ENCODE data around the gene TMBIM4.

DNA sequence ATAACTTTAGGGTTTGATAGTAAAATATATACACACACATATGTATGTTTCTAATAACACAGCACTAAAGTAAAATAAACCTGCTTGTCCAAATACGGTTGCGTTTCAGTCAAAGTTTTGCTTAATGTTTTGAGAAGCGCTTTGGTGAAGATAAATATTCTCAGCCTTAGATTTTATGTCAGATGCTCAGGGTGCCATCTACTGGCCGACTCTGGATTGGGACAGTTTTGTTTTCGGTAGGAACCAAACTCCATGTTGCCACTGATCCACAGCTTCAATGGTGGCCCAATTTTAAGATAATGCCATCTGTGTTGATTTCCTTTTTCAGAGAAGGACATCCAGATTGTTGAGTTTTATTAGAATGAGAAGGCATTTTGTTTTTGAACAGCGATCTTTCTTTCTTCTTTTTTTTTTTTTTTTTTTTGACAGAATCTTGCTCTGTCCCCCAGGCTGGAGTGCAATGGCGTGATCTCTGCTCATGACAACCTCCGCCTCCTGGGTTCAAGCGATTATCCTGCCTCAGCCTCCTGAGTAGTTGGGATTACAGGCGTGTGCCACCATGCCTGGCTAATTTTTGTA, 82.3 kb downstream of the TMBIM4 start:
- TF ChIP-seq RAD21 (conservative IDR thresholded peaks at IDR 0.05 in 1 of 2, IDR thresholded peaks at IDR 0.05 in 1 of 2): peak; percentile 88 to 92
- TF ChIP-seq RFX5 (IDR thresholded peaks at IDR 0.05): no peak
- no peak for TF ChIP-seq POLR2A (IDR thresholded peaks at IDR 0.05; ENCODE audit: low read length)
- no peak for TF ChIP-seq HDAC2 (IDR thresholded peaks at IDR 0.05)
- TF ChIP-seq, protein P1, sequence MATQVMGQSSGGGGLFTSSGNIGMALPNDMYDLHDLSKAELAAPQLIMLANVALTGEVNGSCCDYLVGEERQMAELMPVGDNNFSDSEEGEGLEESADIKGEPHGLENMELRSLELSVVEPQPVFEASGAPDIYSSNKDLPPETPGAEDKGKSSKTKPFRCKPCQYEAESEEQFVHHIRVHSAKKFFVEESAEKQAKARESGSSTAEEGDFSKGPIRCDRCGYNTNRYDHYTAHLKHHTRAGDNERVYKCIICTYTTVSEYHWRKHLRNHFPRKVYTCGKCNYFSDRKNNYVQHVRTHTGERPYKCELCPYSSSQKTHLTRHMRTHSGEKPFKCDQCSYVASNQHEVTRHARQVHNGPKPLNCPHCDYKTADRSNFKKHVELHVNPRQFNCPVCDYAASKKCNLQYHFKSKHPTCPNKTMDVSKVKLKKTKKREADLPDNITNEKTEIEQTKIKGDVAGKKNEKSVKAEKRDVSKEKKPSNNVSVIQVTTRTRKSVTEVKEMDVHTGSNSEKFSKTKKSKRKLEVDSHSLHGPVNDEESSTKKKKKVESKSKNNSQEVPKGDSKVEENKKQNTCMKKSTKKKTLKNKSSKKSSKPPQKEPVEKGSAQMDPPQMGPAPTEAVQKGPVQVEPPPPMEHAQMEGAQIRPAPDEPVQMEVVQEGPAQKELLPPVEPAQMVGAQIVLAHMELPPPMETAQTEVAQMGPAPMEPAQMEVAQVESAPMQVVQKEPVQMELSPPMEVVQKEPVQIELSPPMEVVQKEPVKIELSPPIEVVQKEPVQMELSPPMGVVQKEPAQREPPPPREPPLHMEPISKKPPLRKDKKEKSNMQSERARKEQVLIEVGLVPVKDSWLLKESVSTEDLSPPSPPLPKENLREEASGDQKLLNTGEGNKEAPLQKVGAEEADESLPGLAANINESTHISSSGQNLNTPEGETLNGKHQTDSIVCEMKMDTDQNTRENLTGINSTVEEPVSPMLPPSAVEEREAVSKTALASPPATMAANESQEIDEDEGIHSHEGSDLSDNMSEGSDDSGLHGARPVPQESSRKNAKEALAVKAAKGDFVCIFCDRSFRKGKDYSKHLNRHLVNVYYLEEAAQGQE (IDR thresholded peaks at IDR 0.05): no peak
- TF ChIP-seq TP53 (CRISPR knock-in tag; IDR thresholded peaks at IDR 0.05): no peak
- TF ChIP-seq, protein P2, sequence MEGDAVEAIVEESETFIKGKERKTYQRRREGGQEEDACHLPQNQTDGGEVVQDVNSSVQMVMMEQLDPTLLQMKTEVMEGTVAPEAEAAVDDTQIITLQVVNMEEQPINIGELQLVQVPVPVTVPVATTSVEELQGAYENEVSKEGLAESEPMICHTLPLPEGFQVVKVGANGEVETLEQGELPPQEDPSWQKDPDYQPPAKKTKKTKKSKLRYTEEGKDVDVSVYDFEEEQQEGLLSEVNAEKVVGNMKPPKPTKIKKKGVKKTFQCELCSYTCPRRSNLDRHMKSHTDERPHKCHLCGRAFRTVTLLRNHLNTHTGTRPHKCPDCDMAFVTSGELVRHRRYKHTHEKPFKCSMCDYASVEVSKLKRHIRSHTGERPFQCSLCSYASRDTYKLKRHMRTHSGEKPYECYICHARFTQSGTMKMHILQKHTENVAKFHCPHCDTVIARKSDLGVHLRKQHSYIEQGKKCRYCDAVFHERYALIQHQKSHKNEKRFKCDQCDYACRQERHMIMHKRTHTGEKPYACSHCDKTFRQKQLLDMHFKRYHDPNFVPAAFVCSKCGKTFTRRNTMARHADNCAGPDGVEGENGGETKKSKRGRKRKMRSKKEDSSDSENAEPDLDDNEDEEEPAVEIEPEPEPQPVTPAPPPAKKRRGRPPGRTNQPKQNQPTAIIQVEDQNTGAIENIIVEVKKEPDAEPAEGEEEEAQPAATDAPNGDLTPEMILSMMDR (IDR thresholded peaks at IDR 0.05): peak; percentile 86
- no peak for TF ChIP-seq BCL3 (IDR thresholded peaks at IDR 0.05)
- no peak for TF ChIP-seq PHF8 (IDR thresholded peaks at IDR 0.05; ENCODE audit: borderline replicate concordance, low read depth)
- TF ChIP-seq TFCP2L1 (CRISPR knock-in tag; IDR thresholded peaks at IDR 0.05): no peak
- no peak for TF ChIP-seq MAFK (IDR thresholded peaks at IDR 0.05; ENCODE audit: partially characterized antibody)
- TF ChIP-seq RCOR1 (IDR thresholded peaks at IDR 0.05; ENCODE audit: low read depth, low read length): no peak
- no peak for TF ChIP-seq ZNF302 (CRISPR knock-in tag; IDR thresholded peaks at IDR 0.05)
- no peak for TF ChIP-seq CHD4 (IDR thresholded peaks at IDR 0.05; ENCODE audit: borderline replicate concordance)

Data from A549 (cell line).